SK-N-SH treated with all-trans-retinoic acid at 6 μM for 48 hours (cell line): ENCODE measurements around the gene RRN3.
"Not testable (repeated sequence)": the region's sequence is repeated elsewhere in the genome, so short reads cannot be mapped to it uniquely, and the experiment has no call there.

Experiments used
- BACH2 ChIP-seq: fragments of 250-450 bp; sonication (Bioruptor Pico); IDR thresholded peaks from 2 replicates; pipeline ENCODE4 v1.9.0; 2021; ENCODE audit warnings: mild to moderate bottlenecking, borderline replicate concordance
- CSDC2 ChIP-seq: fragments of 250-450 bp; sonication (Bioruptor Pico); IDR thresholded peaks from 2 replicates; pipeline ENCODE4 v1.5.0; 2020; ENCODE audit warnings: mild to moderate bottlenecking, moderate library complexity
- GLIS3 ChIP-seq: fragments of 250-450 bp; sonication (Bioruptor Pico); IDR thresholded peaks from 2 replicates; pipeline ENCODE4 v1.5.0; 2020; ENCODE audit warnings: mild to moderate bottlenecking, moderate library complexity
- RARB ChIP-seq: fragments of 250-450 bp; sonication (Bioruptor Pico); IDR thresholded peaks from 2 replicates; pipeline ENCODE4 v1.8.0; 2021; ENCODE audit warnings: mild to moderate bottlenecking, moderate library complexity
- TF ChIP-seq, protein P1 (sequence below): fragments of 250-450 bp; sonication (Bioruptor Pico); IDR thresholded peaks from 2 replicates; pipeline ENCODE4 v1.8.0; 2020; ENCODE audit warnings: mild to moderate bottlenecking, moderate library complexity, borderline replicate concordance
- TF ChIP-seq, protein P2 (sequence below): fragments of 250-450 bp; sonication (Bioruptor Pico); IDR thresholded peaks from 2 replicates; pipeline ENCODE4 v1.5.1; 2020; ENCODE audit warnings: low read depth, mild to moderate bottlenecking, moderate library complexity
- TF ChIP-seq, protein P3 (sequence below): fragments of 250-450 bp; sonication (Bioruptor Pico); IDR thresholded peaks from 2 replicates; pipeline ENCODE4 v1.8.0; 2021; ENCODE audit warnings: low read depth, mild to moderate bottlenecking, moderate library complexity, borderline replicate concordance

DNA sequence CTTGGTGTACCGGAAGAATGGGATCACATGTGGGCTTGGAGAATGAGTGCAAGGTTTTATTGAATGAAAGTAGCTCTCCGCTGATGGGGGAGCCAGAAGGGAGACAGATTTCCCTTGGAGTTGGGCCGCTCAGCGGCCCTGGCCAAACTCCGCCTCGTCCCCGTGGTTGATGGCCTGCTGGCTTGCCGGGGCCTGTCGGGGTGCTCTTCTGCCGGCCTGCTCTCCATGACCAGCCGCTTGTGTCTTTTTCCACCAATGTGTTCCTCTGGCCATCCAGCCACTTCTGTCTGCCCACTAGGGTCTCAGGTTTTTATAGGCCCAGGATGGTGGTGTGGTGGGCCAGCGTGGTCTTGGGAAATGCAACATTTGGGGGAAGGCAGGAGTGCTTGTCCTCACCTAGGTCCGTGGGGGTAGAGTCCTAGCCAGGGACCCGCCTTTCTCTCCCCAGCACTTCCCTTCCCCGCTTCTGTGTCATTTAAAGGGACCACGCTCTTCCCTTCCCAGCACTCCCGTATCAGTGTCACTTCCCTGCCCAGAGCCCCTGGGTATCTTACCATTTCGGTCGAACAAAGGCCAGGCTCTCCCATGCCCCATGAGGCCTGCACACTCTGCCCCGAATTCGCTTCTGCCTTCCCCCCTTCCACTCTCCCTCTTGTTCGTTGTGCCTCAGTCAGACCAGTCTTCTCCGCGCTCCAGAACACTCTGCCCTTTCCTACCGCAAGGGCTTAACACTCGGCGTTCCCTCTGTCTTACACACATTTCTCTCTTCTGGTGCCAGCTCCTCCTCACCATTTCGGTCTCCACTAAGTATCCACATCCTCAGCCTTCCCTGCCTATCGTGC, 66.3 kb downstream of the RRN3 start:
- TF ChIP-seq GLIS3 (CRISPR knock-in tag); CSDC2 (CRISPR knock-in tag); RARB; BACH2: not testable (repeated sequence)
- TF ChIP-seq, protein P1, sequence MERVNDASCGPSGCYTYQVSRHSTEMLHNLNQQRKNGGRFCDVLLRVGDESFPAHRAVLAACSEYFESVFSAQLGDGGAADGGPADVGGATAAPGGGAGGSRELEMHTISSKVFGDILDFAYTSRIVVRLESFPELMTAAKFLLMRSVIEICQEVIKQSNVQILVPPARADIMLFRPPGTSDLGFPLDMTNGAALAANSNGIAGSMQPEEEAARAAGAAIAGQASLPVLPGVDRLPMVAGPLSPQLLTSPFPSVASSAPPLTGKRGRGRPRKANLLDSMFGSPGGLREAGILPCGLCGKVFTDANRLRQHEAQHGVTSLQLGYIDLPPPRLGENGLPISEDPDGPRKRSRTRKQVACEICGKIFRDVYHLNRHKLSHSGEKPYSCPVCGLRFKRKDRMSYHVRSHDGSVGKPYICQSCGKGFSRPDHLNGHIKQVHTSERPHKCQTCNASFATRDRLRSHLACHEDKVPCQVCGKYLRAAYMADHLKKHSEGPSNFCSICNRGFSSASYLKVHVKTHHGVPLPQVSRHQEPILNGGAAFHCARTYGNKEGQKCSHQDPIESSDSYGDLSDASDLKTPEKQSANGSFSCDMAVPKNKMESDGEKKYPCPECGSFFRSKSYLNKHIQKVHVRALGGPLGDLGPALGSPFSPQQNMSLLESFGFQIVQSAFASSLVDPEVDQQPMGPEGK (CRISPR knock-in tag): not testable (repeated sequence)
- TF ChIP-seq, protein P2, sequence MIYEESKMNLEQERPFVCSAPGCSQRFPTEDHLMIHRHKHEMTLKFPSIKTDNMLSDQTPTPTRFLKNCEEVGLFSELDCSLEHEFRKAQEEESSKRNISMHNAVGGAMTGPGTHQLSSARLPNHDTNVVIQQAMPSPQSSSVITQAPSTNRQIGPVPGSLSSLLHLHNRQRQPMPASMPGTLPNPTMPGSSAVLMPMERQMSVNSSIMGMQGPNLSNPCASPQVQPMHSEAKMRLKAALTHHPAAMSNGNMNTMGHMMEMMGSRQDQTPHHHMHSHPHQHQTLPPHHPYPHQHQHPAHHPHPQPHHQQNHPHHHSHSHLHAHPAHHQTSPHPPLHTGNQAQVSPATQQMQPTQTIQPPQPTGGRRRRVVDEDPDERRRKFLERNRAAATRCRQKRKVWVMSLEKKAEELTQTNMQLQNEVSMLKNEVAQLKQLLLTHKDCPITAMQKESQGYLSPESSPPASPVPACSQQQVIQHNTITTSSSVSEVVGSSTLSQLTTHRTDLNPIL: not testable (repeated sequence)
- TF ChIP-seq, protein P3, sequence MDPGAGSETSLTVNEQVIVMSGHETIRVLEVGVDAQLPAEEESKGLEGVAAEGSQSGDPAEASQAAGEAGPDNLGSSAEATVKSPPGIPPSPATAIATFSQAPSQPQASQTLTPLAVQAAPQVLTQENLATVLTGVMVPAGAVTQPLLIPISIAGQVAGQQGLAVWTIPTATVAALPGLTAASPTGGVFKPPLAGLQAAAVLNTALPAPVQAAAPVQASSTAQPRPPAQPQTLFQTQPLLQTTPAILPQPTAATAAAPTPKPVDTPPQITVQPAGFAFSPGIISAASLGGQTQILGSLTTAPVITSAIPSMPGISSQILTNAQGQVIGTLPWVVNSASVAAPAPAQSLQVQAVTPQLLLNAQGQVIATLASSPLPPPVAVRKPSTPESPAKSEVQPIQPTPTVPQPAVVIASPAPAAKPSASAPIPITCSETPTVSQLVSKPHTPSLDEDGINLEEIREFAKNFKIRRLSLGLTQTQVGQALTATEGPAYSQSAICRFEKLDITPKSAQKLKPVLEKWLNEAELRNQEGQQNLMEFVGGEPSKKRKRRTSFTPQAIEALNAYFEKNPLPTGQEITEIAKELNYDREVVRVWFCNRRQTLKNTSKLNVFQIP: not testable (repeated sequence)
